ENCODE data around the gene P3H3.

The P3H3 gene

GRCh38 chr12:6851921-6852650 is 23.9 kb downstream of the P3H3 start, which contains the start of gene USP5:
USP5 (plus strand) TSS chr12:6852150; CDS start chr12:6852180, 30 bp downstream.
- no peak for TF ChIP-seq CTCF (IDR thresholded peaks at IDR 0.05; ENCODE audit: low read depth, low read length)
- peak within 1 kb of the TSS; percentile 65 for H3K4me3 ChIP-seq (ENCODE audit: low read depth, low read length)

GRCh38 chr12:6852651-6853354 is 24.6 kb downstream of the P3H3 start:
- no peak for TF ChIP-seq CTCF (IDR thresholded peaks at IDR 0.05; ENCODE audit: low read depth, low read length)
- peak overlapping the region; percentile 65 for H3K4me3 ChIP-seq (ENCODE audit: low read depth, low read length)

- peak overlapping the region; percentile 65 for H3K4me3 ChIP-seq (ENCODE audit: low read depth, low read length)
- no peak for TF ChIP-seq CTCF (IDR thresholded peaks at IDR 0.05; ENCODE audit: low read depth, low read length)
These were observed 25.4 kb downstream of the P3H3 start for GRCh38 chr12:6853626-6854025.

GRCh38 chr12:6854036-6854435 is 25.8 kb downstream of the P3H3 start:
- H3K4me3 ChIP-seq (ENCODE audit: low read depth, low read length): no peak overlapping the region
- no peak for TF ChIP-seq CTCF (IDR thresholded peaks at IDR 0.05; ENCODE audit: low read depth, low read length)

- H3K4me3 ChIP-seq (ENCODE audit: low read depth, low read length): no peak overlapping the region
These were observed 27.1 kb downstream of the P3H3 start for GRCh38 chr12:6855322-6855721.

GRCh38 chr12:6858799-6859198 is 30.6 kb downstream of the P3H3 start:
- no peak for TF ChIP-seq CTCF (IDR thresholded peaks at IDR 0.05; ENCODE audit: low read depth, low read length)
- no peak overlapping the region for H3K4me3 ChIP-seq (ENCODE audit: low read depth, low read length)

More at GRCh38 chr12:6855322-6855721, 27.1 kb downstream of the P3H3 start:
- no peak for TF ChIP-seq CTCF (IDR thresholded peaks at IDR 0.05; ENCODE audit: low read depth, low read length)

- TF ChIP-seq CTCF (IDR thresholded peaks at IDR 0.05; ENCODE audit: low read depth, low read length): no peak
These were observed 31.9 kb downstream of the P3H3 start for GRCh38 chr12:6860116-6860515.

More at GRCh38 chr12:6860116-6860515, 31.9 kb downstream of the P3H3 start:
- no peak overlapping the region for H3K4me3 ChIP-seq (ENCODE audit: low read depth, low read length)
